GM21381 (cell line): ENCODE results near the gene COL18A1.

ENCODE experiments used
- ATAC-seq: cut with Tn5 transposase; IDR thresholded peaks from one replicate; pipeline ENCODE4 v1.9.1; 2021; ENCODE audit warnings: mild to moderate bottlenecking, moderate library complexity; ENCODE audit not compliant: unreplicated experiment

The COL18A1 gene

DNA sequence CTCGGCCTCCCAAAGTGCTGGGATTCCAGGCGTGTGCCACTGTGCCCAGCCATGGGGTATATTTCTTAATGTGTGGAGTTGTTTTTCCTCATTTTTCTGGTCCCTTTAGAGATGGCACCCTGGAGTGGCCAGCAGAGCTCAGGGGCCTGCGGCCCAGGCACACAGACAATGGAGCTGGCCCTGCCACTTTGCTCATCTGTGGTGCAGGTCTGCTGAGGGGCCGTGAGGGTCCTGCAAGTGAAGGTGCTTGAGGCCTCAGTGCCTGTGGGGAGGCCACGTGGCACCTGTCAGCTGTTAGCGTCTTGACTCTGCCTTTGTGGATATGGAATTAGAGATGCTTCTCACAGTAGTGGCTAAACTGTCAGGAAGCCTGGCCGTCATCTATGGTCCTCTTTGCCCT lies 7.5 kb downstream of the COL18A1 start:
- ATAC-seq = no peak

GRCh38 chr21:45412909-45413611 lies 8.1 kb downstream of the COL18A1 start:
- no peak for ATAC-seq

- no peak for ATAC-seq
These were observed 9.0 kb downstream of the COL18A1 start for GRCh38 chr21:45413922-45414321.

GRCh38 chr21:45414396-45415187 lies 9.6 kb downstream of the COL18A1 start:
- ATAC-seq = no peak

DNA sequence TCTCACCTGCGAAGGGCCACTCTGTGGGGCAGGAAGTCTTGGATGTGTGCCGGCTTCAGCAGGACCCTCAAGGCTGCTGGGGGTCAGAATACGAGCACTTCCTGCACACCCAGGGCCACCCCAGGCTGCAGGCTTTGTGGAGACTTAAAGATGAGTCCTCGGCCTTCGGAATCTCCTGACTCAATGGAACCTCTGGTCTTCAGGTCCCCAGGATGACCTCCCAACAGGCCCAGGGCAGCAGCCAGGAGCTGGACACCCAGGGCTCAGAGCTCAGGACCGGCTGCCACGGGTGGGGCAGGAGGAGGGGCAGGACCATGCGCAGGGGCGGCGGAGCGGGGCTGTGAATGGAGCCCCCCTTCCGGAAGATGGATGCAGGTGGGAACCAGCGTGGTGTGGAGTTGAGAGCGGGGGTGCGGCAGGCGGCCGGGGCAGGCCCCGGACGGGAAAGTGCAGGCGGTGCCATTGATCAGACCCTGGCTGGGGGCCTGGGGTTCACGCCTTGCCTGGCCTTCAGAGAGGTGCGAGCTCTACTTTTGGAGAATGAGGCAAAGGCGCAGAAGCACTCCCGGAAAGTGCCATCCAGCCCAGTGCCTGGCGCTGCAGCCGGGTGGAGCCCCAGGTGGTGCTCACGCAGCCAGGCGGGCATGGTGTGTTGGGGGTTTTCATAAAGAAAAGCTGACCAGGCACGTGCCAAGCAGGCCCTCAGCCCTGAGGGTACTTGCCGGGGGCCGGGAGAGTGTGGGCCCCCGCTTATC lies 10.4 kb downstream of the COL18A1 start:
- ATAC-seq = no peak

DNA sequence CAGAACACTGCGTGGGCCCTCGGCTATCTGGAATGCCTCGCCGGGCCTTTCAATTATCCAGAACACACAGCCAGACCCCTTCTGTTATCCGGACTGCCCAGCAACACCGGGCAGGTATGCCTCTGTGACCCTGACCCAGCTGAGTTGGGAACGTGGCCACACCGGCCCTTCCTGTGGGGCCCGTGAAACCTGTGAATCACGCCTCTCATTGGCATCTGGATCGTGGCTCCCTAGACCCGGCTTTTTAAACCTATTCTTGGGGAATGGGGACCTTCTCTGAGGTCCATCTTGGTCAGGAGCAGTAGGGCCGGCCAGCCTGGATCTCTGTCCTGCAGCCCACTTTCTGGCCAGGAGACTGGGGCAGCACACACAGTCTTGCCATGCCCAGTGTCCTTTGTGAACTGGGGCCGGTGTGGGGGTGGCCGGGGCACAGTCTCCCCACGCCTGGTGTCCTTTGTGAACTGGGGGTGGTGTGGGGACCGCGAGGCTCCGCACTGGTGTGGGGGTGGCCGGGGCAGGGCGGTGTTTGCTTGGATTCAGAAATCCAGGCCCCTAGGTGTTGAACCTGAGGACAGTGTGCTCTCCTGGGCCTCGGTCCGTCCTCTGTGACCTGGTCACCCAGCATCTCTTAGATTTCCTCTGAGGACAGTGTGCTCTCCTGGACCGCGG lies 11.1 kb downstream of the COL18A1 start:
- ATAC-seq = no peak

DNA sequence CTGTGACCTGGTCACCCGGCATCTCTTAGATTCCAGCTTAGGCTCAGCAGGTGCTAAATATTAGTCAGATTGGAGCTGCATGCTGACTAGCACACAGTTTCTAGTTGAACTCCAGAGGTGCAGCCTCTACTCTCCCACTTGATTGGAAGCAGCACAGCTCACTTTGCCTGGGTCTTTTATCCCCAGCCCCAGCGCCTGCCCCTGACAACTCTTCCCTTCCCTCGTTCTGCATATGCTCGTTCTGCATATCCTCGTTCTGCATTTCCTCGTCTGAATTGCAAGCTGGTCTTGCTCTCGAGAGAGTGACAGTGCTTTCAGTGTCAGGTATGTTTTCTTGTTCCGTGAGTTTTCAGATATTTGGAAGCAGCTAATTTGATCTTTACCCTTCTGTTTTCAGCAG lies 11.7 kb downstream of the COL18A1 start:
- ATAC-seq = no peak

- no peak for ATAC-seq
These were observed 12.4 kb downstream of the COL18A1 start for GRCh38 chr21:45417256-45417950.

- ATAC-seq = no peak
These were observed 13.0 kb downstream of the COL18A1 start for GRCh38 chr21:45417951-45418300.

DNA sequence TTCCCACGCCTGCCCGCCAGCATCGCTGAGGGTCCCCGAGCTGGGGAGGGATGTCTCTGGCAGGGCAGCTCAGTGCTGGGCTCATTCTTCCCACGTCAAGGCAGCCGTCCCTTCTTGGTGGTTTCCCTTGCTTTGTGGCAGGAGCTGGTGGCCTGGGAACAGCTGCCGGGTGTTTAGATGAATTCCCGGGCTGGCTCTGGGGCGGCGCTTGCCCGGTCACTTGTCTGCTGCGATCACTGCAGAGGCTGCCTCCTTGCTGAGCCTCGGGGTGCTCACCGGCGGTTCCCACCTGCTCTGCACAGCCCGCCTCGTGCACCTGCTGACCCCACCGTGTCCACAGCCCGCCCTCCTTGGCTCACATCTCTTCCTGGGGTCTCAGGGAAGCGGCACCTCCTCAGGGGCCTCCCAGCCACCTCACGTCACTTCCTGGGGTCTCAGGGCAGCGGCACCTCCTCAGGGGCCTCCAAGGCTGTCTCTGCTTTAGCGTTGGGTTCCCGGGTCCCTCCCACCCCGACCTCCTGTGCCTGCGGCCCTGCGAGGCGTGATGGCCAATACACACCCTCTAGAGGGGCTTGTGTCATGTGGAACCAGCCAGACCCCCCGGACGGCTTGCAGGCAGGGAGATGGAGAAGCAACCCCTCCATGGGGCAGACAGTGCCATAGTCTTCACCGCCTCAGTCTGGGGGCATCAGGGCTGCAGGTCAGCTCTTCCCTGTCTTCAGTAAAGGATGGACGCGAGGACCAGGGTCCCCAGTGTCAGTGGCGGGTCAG lies 13.5 kb downstream of the COL18A1 start:
- no peak for ATAC-seq

DNA sequence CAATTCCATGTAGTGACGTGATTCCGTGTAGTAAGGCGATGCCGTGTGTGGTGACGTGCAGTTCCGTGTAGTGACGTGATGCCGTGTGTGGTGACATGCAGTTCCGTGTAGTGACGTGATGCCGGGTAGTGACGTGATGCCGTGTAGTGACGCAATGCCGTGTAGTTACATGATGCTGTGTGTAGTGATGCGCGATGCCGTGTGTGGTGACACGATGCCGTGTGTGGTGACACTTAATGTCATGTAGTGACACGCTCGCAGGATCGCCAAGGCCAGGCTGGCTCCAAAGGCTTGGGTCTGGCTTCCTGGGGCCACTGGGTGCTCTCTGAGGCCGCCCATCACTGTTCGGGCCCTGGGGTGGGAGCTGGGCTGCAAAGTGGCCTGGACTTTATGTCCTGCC lies 14.2 kb downstream of the COL18A1 start:
- no peak for ATAC-seq

DNA sequence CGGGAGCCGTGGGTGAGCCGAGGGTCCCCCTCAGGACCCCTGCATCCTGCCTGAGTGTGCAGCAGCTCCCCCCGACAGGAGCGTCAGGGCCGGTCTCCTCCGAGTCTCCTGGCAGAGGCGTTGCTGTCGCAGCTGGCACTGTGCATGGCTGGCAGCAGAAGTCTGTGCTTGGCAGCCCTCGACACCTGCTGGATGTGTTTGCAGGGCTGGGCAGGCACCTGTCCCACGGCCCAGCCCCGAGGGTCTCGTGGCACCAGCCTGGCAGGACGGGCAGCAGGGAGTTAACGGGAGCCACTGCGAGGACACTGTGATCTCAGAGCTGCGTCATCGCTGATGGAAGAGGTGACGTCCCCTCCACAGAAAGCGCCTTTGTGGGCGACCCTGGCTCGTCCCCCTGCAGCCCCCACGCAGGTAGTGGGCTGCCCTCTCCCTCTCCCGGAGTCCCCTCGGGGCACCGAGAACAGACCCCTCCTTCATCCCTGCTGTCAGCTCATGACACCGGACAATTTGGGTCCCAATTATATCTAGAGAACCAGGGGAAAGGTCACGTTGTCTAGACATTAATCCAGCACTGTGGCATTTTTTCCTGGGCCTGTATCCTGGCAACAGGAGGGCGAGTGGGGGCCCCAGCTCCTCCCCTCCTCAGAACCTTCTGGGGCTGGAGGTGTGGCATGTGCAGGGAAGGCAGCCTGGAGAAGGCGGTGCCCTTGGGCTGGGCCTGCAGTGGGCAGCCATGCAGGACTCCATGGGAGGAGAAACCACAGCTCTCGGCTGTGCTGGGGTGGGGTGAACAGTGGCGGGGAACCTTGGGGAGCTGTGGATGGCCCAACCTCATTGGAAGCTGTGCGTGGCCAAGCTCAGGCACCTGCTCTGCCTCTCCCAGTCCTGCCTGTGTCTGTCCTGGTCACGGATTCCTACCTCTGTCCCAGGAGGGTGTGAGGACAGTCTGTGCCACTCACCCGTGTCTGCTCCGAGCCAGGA lies 15.4 kb downstream of the COL18A1 start:
- ATAC-seq = no peak

DNA sequence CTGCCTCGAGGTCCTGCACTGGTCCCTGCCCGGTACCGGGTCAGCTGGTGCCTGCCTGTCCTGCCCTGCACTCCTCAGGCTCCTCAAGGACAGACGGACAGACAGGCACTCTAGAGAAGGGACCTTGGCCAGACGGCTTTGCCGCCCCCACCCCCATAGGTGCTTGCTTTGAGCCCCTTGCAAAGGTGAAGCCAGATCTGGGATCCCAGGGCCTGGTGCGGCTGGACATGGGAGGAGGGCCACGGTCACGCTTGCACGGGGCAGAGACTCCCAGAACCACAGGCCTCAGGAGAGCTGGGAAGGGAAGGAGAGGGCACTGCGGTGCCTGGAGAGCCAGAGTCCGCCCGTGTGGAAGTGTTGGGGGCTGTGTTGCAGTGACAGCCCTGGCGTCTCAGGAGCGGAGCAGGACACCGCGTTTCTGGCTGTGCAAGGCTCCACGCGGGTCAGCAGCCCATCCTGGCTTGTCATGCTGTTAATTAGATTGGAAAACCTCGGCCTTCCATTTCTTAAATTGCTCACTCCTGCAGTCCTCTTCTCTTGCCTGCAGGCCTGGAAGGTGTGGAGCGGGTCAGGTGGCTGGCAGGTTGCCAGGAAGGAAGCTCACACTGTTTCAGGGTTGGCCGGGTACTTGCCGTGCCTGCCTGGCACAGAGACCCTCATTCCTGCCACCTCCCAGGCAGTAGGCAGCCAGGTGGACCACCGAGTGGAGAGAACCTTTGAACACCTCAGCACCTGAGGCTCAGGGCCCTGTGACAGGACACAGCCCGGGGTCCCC lies 16.3 kb downstream of the COL18A1 start:
- no peak for ATAC-seq

- ATAC-seq = no peak
These were observed 17.1 kb downstream of the COL18A1 start for GRCh38 chr21:45421846-45422775.

DNA sequence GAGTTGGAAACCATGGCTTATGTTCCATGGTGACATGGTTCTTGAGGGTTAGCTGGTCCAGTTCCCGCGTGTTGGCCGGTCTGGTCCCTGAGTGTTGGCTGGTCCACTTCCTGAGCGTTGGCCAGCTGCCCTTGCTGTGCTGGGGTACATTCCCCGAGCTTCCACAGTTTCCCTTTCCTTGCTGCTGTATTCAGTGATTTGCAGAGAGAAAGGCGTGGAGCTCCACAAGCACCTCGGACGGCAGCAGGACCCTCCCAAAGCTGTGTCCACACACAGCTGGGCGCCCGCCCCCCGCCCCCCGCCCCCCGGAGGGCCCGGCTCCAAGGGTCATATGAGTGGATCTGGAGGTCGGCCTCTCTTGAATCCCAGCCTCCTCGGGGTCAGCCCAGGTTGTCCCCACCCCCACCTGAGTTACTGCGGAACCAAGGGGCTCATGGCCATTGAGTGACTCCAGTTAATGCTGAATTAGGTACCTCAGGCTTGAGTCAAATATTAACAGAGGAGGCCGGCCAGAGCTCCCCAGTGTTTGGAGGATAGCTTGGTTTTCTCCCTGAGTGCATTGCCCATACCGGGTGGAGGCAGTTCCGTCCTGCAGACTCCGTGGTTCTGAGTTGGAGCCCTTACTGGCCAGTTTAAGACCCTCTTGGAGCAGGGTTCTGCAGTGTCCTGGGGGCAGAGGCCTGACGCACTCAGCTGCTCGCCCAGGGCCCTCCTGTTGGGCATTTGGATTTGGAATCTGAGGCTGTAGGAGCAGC lies 18.4 kb downstream of the COL18A1 start:
- ATAC-seq = no peak
